ENCODE data around the gene PARK7. TPM values are rescaled to one million over a fixed set of nuclear protein-coding genes. Genes with fewer than 3 reads are reported as not detected.

Gene PARK7
- total RNA-seq, 6 experiments from 2014 or later = 144 to 218 (median 173) TPM

DNA sequence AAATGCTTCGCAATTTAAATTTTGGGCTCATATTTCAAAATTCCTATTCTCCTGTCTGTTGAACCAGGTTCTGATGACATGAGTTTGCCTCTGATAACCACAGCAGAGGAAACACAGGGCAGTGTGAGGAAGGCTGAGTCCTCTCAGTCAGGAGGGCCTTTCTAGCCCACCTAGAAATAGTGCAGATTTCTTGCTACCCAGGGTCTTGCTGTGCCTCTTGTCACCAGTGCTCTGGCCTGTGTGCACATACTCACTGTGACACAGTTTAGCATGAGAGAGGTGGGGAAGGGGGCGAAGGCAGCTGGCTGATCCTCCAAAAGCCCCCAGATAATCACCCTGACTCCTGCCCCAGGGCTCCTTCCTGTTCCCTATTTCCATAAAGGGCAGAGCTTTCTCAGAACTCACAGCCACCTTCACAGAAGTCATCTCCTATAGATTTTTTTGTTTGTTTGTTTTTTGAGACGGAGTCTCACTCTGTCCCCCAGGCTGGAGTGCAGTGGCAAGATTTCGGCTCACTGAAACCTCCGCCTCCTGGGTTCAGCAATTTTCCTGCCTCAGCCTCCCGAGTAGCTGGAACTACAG is 40.9 kb downstream of the PARK7 start:
- H3K4me1 ChIP-seq = peaks cover 0 to 7% (median 3%) of the 10 kb centered on the region in 4 donors
- ATAC-seq = peak in 3 of 4 donors; percentile 1 to 19 (median 5)
- intact Hi-C loops (cut with DNase I) = no loop called here
- no peak overlapping the region for H3K27ac ChIP-seq
- TF ChIP-seq POLR2A (IDR thresholded peaks at IDR 0.05) = no peak
- TF ChIP-seq, protein P1, sequence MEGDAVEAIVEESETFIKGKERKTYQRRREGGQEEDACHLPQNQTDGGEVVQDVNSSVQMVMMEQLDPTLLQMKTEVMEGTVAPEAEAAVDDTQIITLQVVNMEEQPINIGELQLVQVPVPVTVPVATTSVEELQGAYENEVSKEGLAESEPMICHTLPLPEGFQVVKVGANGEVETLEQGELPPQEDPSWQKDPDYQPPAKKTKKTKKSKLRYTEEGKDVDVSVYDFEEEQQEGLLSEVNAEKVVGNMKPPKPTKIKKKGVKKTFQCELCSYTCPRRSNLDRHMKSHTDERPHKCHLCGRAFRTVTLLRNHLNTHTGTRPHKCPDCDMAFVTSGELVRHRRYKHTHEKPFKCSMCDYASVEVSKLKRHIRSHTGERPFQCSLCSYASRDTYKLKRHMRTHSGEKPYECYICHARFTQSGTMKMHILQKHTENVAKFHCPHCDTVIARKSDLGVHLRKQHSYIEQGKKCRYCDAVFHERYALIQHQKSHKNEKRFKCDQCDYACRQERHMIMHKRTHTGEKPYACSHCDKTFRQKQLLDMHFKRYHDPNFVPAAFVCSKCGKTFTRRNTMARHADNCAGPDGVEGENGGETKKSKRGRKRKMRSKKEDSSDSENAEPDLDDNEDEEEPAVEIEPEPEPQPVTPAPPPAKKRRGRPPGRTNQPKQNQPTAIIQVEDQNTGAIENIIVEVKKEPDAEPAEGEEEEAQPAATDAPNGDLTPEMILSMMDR (IDR thresholded peaks at IDR 0.05) = no peak
- no peaks in the 10 kb centered on the region for H3K9me3 ChIP-seq
- WGBS (ENCODE audit: insufficient coverage, low coverage, low lambda C conversion rate, missing lambda C conversion rate) = 68% methylated on average over 5 of the region's 6 CpGs
- no peak for DNase-seq
- H3K36me3 ChIP-seq = no peaks in the 10 kb centered on the region
- no peaks in the 10 kb centered on the region for H3K27me3 ChIP-seq
- no peak overlapping the region for H3K4me3 ChIP-seq

DNA sequence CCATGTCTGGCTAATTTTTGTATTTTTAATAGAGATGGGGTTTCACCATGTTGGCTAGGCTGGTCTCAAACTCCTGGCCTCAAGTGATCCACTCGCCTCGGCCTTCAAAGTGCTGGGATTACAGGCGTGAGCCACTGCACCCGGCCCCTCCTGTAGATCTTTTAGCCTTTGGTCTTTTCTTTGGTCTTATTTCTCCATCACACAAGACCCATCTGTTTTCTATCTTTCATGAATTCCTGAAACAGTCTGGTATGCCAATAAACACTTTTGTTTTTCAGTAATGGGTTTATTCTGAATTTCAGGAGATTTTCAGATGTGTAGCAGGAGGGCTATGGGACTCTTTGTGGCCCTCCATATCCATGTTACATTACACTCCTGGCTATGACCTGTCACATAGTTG is 41.4 kb downstream of the PARK7 start:
- Histone ChIP-seq H3K27ac (peak overlapping the region in 1 of 3 donors; percentile 63), H3K4me1 (peaks cover 0 to 7% (median 3%) of the 10 kb centered on the region in 4 donors), H3K4me3 (no peak overlapping the region), H3K9me3 (no peaks in the 10 kb centered on the region), H3K27me3 (no peaks in the 10 kb centered on the region), H3K36me3 (no peaks in the 10 kb centered on the region)
- WGBS (ENCODE audit: insufficient coverage, low coverage, low lambda C conversion rate, missing lambda C conversion rate) = 74% methylated on average over 4 of the region's 4 CpGs
- intact Hi-C loops (cut with DNase I) = no loop called here
- DNase-seq (no peak), ATAC-seq (no peak)
- TF ChIP-seq, protein P1 (IDR thresholded peaks at IDR 0.05) = no peak
- no peak for TF ChIP-seq POLR2A (IDR thresholded peaks at IDR 0.05)

GRCh38 chr1:8003438-8004112 is 42.1 kb downstream of the PARK7 start:
- Histone ChIP-seq H3K4me1 (peaks cover 0 to 7% (median 3%) of the 10 kb centered on the region in 4 donors), H3K27me3 (no peaks in the 10 kb centered on the region), H3K36me3 (no peaks in the 10 kb centered on the region), H3K4me3 (no peak overlapping the region), H3K9me3 (no peaks in the 10 kb centered on the region), H3K27ac (peak overlapping the region in 2 of 3 donors; percentile 18 to 63)
- ATAC-seq (no peak), DNase-seq (no peak)
- WGBS (ENCODE audit: insufficient coverage, low coverage, low lambda C conversion rate, missing lambda C conversion rate) = 82% methylated on average over 6 of the region's 6 CpGs
- TF ChIP-seq, protein P1 (IDR thresholded peaks at IDR 0.05) = no peak
- TF ChIP-seq POLR2A (IDR thresholded peaks at IDR 0.05) = no peak
- intact Hi-C loops (cut with DNase I) = no loop called here

DNA sequence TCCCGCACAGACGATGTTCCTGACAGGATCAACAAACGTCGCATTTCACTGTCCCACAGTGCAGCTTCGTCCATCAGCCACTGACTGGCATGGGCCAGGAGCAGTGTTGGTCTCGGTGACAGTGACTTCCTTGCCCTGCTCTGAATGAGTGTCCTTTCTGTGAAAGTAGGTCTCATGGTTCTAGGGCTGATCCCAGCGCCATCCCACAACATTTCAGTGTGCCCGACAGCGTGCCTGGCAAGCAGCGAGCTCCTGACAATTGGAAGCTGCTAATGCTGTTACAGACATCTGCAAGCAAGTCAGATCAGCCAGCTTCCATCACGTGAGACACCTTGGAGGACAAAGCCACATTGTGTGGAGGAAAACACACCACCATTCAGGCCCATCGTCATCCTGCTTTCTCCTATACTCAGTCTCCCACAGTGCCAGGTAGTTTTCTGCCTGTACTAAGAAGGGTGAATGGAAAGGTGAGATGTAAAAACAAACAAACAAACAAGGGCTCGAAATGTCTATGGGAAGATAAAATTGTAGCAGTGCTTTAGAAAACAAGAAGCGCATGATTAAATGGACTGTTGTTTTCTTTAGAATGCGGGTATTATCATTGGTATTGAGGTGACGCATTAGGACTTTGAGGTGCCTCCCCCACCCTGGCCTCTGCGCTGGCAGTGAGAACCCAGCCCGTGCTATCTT is 42.7 kb downstream of the PARK7 start:
- Histone ChIP-seq H3K36me3 (no peaks in the 10 kb centered on the region), H3K9me3 (no peaks in the 10 kb centered on the region), H3K27me3 (no peaks in the 10 kb centered on the region), H3K4me3 (no peak overlapping the region), H3K4me1 (peaks cover 0 to 7% (median 3%) of the 10 kb centered on the region in 4 donors), H3K27ac (peak overlapping the region; percentile 18 to 63 (median 19))
- DNase-seq = peak in 1 of 3 donors; percentile 63
- intact Hi-C loops (cut with DNase I) = no loop called here
- TF ChIP-seq, protein P1 (IDR thresholded peaks at IDR 0.05) = no peak
- no peak for TF ChIP-seq POLR2A (IDR thresholded peaks at IDR 0.05)
- WGBS (ENCODE audit: insufficient coverage, low coverage, low lambda C conversion rate, missing lambda C conversion rate) = 25% methylated on average over 14 of the region's 18 CpGs
- ATAC-seq = peak; percentile 1 to 11 (median 8)

Measured in right lobe of liver (tissue), 6 donors.